HG02943 (cell line): ENCODE results near the gene FAM120AOS.
"Not testable (repeated sequence)": the region's sequence is repeated elsewhere in the genome, so short reads cannot be mapped to it uniquely, and the experiment has no call there.

Experiments
- ATAC-seq: cut with Tn5 transposase; IDR thresholded peaks from one replicate; pipeline ENCODE4 v1.9.1; 2021; ENCODE audit warnings: mild to moderate bottlenecking, low read depth, moderate library complexity; ENCODE audit not compliant: unreplicated experiment

Gene FAM120AOS

DNA sequence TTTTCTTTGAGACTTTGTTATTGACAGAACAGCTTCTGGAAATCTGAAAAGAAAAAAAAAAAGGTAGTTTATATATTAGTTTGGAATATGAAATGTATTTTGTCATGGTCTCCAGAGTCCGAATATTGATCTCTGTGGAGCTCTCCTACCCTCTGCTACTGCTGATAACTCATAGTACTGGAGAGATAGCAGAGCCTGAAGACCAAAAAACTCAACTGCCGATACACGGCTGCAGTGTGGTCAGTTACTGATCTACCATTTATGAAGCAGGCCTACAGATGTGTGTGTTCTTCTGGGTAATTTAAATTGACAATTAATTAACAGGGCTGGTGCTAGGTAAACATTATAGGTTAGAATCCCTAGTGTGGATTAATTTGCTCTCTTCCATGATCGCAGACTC is 5.7 kb downstream of the FAM120AOS start:
- ATAC-seq: no peak

DNA sequence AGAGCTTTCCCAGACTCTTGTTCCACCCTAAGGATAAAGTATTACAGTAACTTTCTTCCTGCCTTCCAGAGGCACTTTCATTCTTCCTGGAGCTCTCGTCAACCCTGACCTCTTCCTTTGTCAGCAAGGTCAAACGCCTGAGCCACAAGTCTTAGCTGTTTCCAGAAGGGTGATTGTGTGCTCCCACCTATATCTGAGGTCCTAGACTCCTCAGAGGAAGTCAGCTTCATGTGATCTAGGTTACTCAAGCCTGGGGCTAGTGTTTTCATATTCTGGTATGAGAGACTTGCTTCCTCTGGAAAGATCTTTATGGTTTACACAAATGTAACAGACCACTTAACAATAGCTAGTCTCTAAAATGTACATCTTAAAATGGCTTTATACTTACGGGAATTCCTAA is 7.3 kb downstream of the FAM120AOS start:
- no peak for ATAC-seq

DNA sequence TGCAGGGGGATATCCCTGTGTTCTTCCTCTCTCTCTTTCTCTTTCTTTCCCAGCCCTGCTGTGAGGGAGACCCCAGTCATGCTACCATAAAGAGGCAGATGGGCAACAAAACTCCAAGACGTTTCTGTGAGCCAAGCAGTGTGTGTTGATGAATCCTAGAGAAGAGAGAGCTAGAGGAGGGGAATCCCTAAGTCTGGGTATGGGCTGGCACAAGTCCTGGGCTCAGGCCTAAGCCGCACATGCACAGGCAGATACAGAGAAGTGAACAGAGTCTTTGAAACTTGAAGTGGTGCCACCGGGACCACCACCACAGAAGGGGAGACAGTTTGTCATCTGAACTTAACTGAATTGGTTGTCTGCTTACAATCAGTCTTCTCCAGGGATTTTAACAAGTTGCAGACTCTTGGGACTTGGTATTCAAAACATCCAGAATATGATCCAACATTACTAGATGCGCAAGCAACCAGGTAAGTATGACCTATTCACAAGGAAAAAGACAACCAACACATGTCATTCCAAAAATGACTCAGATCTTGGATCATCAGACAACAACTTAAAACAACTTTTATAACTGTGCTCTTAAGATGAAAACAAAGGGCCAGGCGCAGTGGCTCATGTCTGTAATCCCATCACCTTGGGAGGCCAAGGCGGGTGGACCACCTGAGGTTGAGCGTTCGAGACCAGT is 12.3 kb downstream of the FAM120AOS start:
- ATAC-seq: no peak

DNA sequence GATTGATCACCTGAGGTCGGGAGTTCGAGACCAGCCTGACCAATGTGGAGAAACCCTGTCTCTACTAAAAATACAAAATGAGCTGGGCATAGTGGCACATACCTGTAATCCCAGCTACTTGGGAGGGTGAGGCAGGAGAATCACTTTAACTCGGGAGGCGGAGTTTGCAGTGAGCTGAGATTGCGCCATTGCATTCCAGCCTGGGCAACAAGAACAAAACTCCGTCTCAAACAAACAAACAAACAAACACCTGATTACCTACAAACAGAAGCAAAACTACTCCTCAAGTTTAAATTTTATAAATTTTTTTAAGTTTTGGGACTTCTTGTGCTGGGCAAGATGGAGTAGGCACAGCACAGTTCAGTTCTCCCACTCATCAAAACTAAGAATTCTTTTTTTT is 14.1 kb downstream of the FAM120AOS start:
- ATAC-seq: not testable (repeated sequence)

DNA sequence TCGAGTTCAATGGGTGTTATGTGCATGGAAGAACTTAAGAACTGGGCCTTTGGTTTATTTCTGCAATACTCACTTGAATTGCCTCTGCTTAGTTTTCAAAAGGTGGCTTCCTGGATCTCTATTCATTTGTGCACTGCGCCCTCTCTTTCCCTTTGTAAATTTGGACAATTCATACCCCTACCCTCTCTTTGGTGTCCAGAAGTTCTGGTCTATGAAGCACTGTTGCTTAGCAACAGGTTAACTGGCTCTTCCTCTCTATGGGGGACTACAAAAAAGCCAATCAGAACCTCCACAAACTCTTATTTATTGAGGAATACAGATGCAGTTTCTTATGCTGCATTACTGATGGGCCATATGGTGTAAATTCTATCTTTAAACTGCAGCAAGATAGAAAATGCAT is 15.4 kb downstream of the FAM120AOS start:
- no peak for ATAC-seq

DNA sequence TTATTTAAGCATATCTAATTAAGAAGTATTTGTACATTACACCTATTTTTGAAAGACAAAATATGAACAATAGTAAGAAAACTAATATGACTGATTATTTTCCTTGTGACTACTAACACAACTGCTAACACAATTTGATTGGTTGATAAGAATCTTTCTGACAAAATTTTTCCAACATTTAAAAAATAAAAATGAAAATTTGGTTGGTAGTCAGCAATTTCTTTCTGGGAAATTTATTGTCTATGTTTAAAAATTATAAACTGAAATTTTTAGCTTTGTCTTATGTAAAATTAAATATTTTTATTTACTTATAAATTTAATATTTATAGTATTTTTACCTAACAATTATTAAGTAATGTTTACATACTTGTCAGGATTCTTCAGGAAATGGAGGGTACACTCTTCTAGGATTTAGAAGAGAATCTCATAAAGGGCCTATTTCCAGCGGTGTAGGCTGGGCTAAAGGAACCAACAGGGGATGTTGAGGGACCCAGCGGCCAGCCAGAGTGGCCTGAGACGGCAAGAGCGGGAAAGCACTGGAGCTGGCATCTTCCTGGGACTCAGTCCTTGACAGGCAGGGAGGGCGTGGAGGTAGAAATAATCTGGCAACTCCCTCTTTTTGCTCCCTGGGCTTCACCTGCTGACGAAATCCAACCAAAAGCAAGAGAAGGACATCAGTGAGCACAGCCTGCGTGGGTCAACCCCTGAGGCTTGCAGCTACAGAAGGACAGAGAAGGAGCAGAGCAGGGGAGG is 16.6 kb downstream of the FAM120AOS start:
- ATAC-seq: no peak

DNA sequence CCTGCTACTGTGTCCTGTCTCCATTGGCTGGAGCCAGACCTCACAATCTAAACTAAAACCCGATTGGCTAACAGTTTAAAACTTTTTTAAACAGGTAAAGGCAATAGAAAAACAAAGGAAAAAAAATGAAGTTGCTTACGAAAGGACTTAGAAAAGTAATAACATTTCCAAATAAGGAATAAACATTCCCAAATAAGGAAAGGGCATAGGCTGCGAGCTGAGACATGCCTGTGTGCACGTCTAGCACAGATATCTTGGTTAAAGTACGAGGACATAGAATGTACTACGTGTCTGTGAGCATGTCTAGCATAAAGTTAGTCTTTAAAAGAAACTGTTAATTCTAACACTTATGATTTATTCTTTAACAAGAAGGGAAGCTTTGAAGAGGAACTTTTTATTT is 17.2 kb downstream of the FAM120AOS start:
- no peak for ATAC-seq

DNA sequence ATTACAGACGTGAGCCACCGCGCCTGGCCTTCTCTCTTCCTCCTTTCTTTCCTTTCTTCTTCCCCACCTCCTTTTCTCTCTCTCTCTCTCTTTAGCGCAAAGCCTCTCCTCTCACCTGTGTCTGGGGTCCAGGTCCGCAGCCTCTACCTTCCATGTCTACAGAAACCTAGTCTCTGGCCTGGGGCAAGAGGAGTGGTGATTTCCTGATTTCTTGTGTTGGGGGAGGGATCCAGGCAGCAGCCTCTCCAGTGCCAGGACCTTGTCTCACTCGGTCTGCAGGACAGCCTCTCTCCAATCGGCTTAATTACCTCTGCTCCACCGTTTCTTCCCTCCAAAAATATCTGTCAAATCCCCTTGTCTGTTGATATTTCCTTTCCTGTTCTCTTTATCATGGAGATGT is 18.0 kb downstream of the FAM120AOS start:
- ATAC-seq: no peak

DNA sequence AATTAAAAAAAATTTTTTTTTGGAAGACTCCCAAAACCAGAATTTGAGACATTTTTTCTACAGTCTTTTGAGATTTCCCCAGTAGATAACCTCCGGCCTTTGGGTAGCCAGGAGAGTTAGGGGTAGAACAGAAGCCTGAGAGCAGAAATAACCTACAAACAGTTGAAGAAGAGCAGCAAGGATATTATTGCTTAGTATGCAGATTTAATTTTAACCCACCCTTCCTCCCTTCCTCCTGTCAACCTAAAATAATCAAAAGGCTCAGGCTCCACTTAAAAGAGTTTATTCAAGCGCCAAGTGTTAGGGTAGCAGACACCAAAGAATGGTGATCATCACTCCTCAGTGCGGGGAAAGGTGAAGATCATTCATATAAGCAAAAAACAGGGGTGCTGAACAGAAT is 19.3 kb downstream of the FAM120AOS start:
- ATAC-seq: no peak

DNA sequence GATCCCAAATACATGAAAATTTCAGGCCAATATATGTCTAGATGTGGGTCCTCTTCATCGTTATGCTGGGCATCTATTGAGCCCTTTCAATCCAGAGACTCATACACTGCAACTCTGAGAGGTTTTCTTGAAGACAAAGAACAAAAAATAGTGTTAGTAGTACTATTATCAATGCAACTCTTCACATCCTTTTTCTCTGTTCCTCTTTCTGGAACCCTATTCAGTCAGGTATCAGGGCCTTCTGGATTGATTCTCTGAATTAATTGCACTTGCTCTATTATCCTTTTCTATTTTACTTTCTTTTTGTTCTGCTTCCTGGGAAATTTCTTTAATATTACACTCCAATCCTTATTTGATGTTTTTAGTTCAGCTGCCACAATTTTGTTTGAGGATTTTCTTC is 20.4 kb downstream of the FAM120AOS start:
- no peak for ATAC-seq

DNA sequence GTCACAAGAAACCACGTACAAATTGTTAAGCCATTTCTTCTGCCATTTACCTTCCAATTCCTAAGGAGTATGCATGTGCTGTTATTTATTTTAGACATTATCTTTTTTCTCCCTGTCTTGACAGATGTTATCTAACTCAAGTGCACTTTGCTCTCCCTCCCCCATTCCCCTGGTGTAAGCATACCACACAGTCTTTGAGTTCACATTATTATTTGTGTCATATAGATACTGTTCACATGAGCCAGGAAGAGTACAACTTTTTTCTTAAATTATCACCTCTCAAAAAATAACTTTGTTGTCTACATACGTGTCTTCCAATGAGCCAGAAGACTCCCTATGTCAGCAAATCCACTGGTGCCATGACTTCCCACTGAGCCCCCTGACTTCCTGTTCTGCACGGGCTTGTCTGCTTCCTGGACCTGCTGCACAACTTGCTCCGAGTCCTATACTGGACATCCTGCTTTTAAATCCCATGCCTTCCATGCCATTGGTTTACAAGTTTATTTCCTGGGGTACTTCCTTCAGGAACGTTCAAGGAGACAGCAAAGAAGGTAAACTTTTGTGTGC is 21.8 kb downstream of the FAM120AOS start:
- ATAC-seq: no peak

DNA sequence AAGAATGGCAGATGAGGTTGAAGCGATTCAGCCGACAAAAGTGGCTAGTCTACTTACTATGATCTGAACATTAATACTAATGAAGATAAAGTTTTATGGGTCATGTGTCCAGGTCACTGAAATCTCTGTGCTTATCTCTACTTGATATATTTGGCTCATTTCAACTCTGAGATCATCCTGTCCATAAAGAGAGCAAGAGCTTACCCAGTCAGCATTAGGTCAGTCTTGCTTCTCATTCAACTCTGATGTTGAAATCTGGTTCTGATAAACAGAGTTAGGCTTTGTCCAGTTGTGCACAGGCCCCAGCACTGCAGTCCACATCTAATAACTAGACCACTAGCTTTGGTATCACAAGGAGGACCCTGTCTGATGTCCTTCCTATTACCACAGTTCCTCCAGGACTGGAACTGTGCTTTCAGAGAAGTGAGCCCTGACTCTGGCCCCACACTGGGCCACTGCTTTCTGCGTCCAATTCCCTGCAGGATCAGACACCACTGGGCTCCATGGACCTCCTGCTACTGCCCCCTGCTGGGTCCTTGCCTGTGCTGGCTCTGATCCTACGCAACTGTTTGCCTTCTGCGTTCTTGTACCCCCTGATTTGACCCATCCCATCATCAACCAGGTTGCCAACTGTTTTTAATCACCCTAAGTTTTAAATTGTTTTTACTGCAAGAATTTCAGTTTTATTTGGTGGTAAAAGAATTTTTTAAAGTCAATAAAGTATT is 25.6 kb downstream of the FAM120AOS start:
- ATAC-seq: no peak

DNA sequence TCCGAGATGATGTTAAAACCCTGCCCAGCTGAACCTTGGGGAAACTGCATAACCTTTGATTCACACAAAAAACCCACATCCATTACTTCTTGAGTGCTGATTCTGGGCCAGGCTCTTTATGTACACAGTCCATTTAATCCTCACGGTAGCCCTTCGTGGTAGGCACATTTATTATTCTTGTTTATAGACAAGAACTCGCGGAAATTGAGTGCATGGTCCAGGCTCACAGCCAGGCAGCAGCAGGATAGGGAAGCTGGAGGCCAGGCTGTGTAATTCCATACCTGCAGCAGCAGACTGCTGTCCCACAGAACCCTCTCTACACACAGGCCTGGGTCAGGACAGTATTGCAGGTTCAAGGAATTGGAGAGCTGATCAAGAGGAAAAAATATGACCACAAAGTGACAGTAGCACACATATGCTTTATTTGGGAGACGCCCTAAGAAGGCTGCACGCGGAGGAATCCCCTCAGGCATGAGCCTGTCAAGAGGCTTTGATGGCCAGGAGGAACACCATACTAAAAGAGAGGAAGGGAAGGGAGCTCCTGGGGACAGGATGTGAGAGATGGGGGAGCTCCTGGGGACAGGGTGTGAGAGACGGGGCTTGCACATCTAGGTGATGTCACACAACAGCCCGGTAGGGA is 30.3 kb downstream of the FAM120AOS start:
- ATAC-seq: no peak

DNA sequence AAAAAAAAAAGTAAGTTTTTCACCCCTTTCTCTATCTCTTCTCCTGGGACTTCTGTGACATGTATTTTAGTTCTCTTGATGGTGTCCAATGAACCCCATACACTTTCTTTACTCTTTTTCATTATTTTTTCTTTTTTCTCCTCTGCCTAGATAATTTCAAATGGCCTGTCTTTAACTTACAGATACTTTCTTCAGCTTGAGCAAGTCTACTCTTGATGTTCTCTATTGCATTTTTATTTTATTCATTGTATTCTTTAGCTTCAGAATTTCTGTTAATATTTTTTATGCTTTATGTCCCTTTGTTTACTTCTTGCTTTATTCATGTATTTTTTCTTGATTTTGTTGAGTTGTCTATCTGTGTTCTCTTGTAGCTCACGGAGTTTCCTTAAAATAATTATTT is 34.4 kb downstream of the FAM120AOS start:
- ATAC-seq: no peak

DNA sequence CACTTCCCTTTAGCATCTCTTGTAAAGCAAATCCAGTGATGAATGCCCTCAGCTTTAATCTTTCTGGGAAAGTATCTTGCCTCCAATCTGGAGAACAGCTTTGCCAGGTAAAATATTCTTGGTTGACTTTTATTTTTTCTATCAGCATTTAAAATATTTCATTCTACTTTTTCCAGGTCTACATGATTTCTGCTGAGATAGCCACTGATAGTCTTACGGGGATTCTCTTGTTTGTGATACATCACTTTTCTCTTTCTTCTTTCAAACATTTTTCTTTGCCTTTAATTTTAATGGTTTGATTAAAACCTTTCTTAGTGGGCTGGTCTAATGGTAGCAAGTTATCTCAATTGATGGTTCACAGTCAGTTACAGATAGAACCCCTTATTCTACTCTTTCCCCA is 35.8 kb downstream of the FAM120AOS start:
- ATAC-seq: no peak

DNA sequence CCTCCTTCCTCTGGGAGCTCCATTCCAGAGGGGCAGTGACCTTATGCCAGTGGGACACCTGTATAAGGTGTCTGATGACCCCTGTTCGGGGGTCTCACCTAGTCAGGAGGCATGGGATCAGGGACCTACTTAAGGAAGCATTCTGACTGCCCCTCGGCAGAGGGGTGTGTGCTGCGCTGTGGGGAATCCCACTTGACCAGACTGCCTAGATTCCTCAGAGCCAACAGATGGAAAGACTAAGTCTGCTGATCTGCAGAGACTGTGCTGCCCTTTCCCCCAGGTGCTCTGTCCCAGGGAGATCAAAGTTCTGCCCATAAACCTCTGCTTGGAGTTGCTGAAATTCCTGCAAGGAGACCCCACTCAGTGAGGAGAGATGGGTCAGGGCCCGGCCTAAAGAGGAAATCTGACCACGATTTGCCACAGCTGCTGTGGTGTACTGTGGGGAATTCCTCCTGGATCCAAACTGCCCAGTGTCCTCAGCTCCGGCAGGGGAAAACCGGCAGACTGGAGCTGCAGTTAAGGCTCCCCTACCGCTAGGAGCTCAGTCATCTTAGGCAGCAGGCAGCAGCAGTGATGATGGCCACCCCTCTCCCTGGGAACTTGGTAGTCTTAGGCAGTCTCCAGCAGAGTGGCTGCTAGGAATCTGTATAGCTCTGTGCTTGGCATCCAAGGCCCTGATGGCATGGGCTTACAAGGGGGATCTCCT is 36.7 kb downstream of the FAM120AOS start:
- ATAC-seq: no peak

DNA sequence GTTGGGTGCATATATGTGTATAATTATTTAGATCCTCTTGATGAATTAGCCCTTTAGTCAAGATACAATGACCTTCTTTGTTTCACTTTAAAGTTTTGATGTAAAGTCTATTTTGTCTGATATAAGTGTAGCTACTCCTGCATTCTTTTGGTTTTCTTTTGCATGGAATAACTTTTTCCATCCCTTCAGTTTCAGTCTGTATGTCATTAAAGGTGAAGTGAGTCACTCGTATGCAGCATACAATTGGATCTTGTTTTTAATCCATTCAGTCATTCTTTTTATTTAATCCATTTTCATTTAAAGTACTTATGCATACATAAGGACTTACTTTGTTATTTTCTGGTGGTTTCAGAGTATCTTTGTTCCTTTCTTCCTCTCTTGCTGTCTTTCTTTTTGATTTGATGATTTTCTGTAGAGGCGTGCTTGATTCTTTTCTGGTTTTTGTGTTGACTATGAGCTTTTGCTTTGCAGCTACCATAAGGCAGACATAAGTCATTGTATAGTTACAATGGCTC is 38.1 kb downstream of the FAM120AOS start:
- ATAC-seq: no peak

DNA sequence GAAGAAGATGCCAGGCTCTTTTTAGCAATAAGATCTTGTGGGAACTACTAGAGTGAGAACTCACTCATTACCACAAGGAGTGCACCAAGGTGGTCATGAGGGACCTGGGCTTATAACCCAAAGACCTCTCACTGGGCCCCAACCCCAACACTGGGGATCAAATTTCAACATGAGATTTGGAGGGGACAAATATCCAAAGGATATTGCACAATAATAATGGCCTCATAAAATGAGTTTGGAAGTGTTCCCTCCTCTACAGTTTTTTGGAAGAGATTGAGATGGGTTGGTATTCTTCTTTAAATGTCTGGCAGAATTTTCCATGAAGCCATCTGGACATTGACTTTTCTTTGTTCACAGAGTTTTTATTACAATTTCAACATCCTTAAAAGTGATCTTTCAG is 39.9 kb downstream of the FAM120AOS start:
- ATAC-seq: no peak

DNA sequence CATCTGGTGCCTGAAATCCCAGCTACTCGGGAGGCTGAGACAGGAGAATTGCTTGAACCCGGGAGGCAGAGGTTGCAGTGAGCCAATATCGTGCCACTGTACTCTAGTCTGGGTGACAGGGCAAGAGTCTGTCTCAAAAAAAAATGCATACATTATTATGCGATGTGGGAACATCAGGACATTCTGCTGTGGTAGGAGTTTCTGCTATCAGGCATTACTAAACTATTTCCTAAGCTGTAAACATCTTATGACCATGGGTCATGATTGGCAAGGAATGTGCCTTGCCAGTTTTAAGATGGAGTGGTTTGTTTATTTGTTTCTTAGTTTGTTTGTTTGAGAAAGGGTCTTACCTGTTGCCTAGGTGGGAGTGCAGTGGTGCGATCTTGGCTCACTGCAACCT is 47.0 kb downstream of the FAM120AOS start:
- ATAC-seq: no peak

DNA sequence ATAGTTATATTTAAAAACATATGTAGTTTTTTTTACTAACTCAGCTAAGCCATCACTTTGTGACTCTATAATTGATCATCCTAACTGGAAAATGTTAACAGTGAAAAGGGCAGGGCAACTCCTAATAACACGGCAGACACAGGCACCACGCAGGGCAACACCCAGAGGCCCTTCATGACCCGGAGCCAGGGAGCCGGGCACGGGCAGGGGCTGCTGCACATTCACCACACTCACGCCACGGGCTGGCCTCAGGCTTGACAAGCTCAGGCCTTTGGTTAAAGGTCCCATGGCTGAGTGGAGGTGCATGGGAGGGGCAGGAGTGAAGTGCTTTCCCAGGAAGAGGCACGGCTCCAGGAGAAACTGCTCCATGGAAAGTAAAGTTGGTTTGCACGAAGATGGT is 54.9 kb downstream of the FAM120AOS start:
- ATAC-seq: no peak
